ENCODE measurements around the gene GABBR2. TPM values are rescaled to one million over a fixed set of nuclear protein-coding genes. Genes with fewer than 3 reads are reported as not detected.
"Not testable (repeated sequence)": the region's sequence is repeated elsewhere in the genome, so short reads cannot be mapped to it uniquely, and the experiment has no call there.

Gene GABBR2
- polyA plus RNA-seq, 1 donor: 0.63 TPM

GRCh38 chr9:98536542-98537173 is 172.1 kb downstream of the GABBR2 start:
- no peak for DNase-seq

GRCh38 chr9:98533866-98534265 is 174.9 kb downstream of the GABBR2 start:
- DNase-seq: no peak

- no peak for DNase-seq
Measured at GRCh38 chr9:98533132-98533531, 175.6 kb downstream of the GABBR2 start.

DNA sequence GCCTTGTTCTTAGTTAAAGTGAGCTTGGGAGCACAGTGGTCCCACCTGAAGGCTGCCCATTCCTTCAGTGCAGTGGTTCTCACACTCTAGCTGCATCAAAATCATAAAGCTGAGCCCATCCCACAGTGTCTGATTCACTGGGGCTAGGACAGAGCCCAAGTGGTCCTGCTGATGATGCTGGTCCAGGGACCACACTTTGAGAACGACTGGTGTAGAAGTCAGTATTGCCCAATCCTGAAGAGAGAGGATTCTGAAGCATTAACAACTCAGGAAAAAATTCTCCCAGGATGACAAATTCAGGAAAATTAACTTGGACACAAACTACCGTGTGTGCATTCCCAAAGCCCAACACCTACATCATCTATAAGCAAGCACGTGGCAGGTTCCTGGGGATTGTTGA is 176.2 kb downstream of the GABBR2 start:
- DNase-seq: no peak

GRCh38 chr9:98532147-98532546 is 176.6 kb downstream of the GABBR2 start:
- DNase-seq: no peak

GRCh38 chr9:98530806-98531386 is 177.8 kb downstream of the GABBR2 start:
- DNase-seq: no peak

DNA sequence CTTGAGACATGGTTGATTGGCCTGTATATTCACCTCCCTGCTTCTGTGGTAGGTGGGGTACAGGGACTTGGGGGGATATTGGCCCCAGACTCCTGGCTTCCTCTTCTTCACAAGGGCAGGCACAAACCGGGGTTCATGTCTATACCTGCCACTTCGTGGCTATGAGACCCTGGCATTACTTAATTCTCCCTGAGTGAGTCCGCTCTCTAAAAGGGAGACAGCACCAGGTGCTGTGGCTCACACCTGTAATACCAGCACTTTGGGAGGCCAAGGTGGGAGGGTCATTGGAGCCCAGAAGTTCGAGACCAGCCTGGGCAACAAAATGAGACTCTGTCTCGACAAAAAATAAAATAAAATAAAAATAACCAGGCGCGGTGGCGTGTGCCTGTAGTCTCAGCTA is 178.5 kb downstream of the GABBR2 start:
- no peak for DNase-seq

DNA sequence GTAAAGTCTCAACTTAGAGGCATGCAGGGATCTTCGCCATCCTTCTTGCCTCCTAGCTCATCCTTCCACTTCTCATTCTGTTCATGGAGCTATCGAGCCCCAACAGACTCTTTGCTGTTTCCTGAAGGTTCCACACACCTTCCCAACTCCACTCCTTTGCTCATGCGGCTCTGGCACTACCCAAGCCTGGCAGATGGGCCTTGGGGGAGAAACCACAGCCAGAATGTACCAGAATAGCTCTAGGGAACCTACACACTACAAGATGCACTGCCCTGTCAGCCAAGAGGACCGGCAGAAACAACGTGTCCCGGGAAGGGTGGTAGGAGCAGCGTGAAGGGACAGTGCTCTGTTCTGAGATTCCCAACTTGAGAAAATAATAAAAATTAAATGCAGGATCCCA is 178.9 kb downstream of the GABBR2 start:
- no peak for DNase-seq

DNA sequence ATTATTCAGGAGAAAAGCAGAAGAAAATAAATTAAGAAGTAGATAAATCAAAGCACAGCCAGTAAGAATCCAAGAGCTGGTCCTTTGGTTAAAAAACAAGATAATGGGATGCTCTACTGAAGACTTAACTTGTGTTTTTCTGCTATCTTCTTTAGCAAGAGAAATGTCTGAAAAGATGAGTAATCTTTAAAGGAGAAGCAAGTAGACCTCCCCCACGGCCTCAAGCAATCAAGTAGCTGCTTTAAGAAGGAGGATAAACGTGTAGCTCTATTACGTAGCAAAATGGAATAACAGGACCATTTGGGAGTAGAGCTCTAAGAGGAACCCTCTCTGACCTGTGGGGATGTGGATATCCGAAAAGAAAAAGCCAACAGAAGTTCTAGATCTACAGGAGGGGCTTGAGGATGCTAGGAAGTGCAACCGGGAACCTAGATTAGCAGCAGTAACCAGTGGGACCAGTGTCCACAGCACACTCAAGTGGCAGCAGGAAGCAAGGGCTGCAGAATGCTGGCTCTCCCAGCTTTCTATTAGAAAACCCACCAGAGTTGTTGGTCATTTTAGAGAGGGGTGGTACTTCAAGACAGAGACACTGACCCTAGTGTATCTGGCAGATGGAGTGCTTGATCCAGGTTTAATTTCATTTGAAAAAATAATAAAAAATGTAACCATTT is 185.4 kb downstream of the GABBR2 start:
- DNase-seq: no peak

GRCh38 chr9:98522487-98522886 is 186.2 kb downstream of the GABBR2 start:
- DNase-seq: no peak

DNA sequence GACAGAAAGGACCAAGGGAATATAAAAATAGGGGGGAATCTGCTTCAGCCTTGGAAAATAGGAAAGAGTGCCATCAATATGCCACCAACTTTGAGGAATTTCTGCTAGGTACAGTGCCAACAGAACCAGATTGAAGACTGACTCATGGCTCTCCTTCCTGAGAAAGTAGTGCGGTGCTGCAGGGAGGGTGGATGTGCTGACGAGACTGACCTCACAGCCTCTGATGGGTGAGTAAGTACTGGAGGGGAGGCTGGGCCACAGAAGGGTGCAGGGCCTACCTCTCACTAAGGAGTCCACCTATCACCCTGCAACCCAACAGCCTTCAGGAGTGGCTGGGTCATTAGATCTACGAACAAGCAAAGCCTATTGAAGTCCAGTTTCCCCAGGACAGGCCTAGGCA is 187.6 kb downstream of the GABBR2 start:
- no peak for DNase-seq

GRCh38 chr9:98520221-98520960 is 188.3 kb downstream of the GABBR2 start:
- DNase-seq: no peak

- no peak for DNase-seq
Measured at GRCh38 chr9:98519641-98520040, 189.1 kb downstream of the GABBR2 start.

DNA sequence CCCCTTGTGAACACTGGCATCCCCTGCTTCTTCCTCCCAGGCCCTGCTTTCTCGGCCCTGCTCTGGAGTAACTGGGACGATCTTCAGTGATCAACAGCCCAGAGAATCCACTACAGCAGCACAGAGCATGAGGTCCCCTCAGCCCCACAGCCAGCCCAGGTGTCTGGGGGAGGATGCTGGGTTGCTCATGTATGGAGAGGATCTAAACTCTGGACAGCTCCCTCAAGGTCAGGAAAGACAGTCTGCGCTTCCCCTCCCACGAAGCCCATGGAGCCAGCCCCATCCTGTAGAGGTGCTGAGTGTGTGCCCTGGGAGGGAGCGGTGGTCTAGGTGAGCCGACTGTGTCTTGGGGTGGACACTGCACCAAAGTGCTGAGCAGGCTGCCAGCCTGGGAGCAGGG is 190.2 kb downstream of the GABBR2 start:
- no peak for DNase-seq

GRCh38 chr9:98517761-98518160 is 191.0 kb downstream of the GABBR2 start:
- DNase-seq: no peak

- DNase-seq: no peak
Measured at GRCh38 chr9:98516897-98517503, 191.7 kb downstream of the GABBR2 start.

DNA sequence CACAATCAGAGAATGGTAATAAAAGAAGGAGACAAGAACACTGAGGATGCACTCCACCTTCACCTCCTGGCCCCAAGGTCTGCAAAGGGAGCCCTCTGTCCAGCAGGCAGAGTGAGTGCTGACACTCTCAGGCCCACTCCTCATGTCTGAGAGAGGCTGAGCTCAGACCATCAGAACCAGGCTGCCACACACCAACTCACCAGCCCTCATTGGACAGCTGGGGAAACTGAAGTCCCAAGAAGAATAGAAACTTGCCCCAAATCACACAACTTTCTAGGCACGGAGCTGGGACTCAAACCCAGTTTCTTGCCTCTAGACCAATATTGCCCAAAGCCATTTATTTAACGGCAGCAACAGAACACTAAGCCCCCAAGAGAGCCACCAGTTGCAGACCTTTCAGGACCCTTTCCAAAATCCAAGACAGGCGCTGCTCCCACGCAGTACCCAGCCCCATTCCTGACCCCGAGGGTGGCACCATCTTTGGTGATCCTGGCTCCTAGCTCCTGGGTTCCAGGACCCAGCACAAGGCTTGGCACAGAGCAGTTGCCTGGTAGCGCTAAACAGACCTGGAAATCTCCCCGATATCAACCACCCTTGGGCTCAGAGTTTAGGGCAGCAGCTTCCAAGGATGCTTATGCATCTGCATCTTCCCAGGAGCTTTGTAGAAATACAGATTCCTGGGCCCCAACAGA is 192.4 kb downstream of the GABBR2 start:
- DNase-seq: no peak

- DNase-seq: no peak
Measured at GRCh38 chr9:98515506-98516204, 193.1 kb downstream of the GABBR2 start.

DNA sequence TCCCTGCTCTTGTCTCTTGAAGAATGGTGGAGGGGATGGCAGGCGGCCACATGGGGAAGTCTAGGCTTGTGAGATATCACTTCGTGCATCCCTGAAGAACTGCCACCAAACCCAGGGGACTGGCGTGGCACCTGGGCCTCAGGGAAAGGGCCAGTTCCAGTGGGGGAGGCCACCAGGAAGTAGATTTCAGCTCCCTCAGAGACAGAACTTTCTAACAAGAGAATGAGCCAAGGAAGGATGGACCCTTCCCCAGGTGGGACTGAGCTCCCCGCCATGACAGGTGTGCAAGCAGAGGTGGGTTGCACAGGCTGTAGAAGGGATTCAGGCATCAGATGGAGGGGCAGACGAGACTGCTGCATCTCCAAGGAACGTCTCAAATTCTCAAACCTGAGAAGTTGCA is 193.9 kb downstream of the GABBR2 start:
- DNase-seq: no peak

DNA sequence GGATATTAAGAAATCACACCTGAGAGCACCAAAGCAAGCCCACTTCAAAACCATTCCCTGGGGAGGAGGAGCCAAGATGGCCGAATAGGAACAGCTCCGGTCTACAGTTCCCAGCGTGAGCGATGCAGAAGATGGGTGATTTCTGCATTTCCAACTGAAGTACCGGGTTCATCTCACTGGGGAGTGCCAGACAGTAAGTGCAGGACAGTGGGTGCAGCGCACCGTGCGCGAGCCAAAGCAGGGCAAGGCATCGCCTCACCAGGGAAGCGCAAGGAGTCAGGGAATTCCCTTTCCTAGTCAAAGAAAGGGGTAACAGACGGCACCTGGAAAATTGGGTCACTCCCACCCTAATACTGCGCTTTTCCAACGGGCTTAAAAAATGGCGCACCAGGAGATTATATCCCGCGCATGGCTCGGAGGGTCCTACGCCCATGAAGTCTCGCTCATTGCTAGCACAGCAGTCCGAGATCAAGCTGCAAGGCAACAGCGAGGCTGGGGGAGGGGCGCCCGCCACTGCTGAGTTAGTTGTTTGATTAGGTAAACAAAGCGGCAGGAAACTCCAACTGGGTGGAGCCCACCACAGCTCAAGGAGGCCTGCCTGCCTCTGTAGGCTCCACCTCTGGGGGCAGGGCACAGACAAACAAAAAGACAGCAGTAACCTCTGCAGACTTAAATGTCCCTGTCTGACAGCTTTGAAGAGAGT is 200.4 kb downstream of the GABBR2 start:
- DNase-seq: not testable (repeated sequence)

DNA sequence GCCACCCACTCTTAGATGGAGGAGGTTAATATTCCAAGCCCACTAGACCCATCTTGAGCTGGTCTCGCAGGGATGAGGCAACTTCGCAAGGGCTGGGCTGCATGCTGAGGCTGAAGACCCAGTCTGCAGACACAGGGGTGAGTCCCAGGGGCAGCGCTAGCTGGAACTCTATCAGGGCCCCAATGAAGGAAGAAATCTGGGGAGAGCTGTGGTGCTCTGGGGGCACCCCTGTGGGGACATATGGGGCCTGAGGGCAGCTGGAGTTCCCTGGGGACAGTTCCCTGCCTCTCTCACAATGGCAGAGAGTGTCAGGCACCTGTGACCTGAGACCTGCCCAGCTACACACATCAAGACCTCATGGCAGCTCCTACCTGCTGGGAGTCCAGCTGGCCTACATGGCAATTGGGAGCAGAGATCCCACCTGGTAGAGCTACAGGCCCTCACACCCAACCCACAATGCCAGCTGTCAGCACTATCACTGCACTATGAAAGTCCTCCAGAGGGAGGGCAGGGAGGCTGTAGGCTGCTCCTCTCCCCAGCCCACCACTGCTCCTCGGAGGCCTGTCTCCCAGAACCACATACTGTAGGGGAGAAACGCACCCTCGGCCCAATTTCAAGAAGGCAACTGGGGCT is 202.2 kb downstream of the GABBR2 start:
- no peak for DNase-seq
